ENCODE data around the gene THSD4. TPM values are rescaled to one million over a fixed set of nuclear protein-coding genes. Genes with fewer than 3 reads are reported as not detected.
"Not testable (repeated sequence)": the region's sequence is repeated elsewhere in the genome, so short reads cannot be mapped to it uniquely, and the experiment has no call there.

The THSD4 gene
- total RNA-seq, 1 donor from 2014 or later, result 21.1 TPM

DNA sequence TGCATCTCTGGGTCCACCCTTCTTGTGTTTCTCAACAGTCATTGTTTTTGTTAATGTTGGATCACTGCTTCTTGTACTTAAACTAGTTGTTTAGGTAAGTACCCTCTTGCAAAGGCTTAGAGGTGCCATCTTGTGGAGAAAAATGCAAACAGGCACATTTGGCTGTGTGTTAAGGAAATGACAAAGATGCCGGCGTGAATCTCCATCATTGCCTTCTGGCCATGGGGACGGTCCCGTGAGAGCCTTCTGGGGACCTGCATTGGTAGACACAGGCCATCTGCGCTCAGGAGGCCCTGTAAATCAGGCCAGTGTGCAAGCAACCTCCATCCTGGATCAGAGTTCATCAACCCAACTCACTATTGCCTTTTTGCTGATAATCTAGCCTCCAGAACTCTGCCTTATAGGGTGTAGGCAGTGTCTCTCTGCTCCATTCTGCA lies 536.5 kb downstream of the THSD4 start:
- peak; percentile 68 for ATAC-seq
- DNase-seq (ENCODE audit: low spot score), result no peak
- intact Hi-C loops (cut with DNase I), result no loop called here

DNA sequence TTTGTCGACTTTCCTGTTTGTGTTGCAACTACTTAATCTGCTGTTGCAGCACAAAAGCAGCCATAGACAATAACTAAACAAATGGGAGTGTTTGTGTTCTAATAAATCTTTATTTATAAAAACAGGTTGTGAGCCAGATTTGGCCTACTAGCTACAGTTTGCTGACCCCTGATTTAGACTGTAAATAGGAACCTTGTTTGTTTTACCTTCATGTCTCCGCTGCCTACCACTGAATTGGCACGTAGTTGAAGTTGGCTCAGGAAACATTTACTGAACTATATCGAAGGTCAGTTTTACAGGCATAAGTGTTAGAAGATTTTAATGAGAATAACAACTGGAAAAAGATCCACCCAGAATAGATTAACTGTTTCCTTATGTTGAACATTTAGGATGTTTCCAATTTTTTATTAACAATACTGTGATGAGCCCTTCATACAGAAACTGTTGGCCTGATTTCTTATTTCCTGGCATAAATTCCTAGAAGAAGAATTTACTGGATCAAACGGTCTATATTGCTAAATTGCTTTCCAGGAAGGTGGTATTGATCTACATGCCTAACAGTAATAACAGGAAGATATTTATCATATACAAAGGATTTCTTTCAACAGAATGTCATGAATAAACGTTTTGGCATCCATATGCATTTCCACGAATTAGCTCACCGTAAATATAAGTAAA lies 538.9 kb downstream of the THSD4 start:
- intact Hi-C loops (cut with DNase I), result no loop called here
- no peak for ATAC-seq

DNA sequence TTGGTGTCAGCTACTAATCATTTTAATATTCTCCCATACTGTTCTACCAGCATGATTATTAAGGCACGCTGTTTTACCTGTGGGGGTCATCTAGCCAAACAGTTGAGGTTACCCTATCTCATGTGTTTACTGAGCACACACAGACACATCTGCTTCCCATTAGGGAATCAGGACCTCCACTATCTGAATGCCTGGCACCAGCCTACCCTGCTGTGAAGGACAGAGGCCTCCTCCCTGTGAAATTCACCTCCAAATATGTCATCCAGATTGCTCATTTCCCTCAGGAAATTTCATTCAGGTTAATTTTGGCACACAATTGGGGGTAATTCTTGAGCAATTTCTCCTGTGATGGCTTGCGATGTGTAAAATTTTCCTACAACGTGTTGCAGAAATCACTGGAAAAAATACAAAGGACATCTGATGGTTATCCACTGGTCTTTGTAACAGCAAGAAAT lies 539.5 kb downstream of the THSD4 start:
- intact Hi-C loops (cut with DNase I), result no loop called here
- peak; percentile 66 for ATAC-seq

More for the DNA sequence above, 538.9 kb downstream of the THSD4 start:
- DNase-seq (ENCODE audit: low spot score), result no peak

DNA sequence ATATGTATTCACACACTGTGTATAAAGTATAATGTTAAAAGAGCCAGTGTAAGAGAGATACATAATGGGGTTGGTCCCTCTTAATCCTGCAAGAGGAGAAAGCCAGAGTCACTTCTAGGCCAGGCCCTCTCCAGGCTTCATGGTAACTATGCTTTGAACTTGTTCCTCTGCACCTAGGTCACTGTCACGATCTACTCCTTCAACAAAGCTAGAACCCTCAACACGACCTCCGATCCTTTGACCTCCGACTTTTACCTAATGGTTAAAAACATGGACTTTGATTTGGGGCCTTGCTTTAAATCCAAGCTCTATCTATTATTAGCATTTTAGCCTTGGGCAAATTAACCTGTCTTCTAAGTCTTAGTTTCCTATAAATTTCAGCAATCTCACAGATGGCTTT lies 541.2 kb downstream of the THSD4 start:
- ATAC-seq (no peak), DNase-seq (ENCODE audit: low spot score) (no peak)
- intact Hi-C loops (cut with DNase I), result no loop called here

More for the DNA sequence above, 539.5 kb downstream of the THSD4 start:
- DNase-seq (ENCODE audit: low spot score), result no peak

DNA sequence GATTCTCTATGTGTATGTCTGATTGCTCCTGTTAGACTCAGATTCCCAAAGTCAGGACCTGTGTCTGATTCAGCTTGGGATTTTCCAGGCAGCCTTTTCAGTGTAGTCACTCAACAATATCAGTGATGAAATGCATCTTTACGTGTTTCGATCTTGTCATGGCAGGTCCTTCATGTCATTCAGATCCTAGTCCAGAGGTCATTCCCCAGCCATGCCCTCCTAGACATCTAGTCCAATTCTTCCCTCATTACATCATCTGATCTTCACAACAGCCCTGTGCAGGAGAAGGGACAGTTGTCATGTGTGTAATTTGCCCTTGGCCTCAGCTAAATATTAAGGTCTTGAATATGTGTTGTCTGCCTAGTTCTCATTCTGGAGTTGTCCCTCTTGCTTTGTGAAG lies 541.9 kb downstream of the THSD4 start:
- intact Hi-C loops (cut with DNase I), result no loop called here
- no peak for ATAC-seq
- DNase-seq (ENCODE audit: low spot score), result no peak

DNA sequence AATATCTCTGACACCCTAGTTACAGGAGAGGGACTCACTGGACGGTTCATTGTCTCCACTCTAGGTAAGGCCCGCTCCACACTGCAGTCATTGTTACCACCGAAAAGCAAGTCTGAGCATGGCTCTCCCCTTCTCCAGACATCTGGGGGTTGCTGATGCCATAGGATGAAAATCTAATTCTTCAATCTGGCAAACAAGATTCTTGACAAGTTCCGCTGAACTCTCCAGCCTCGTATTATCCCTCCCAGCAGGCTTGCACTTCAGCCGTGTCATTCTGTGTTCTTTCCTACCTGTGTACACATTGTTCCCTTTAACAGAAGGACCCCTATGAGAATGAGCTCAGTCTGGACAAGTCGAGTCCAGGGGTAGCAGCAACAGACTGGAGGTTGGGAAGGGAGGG lies 542.8 kb downstream of the THSD4 start:
- intact Hi-C loops (cut with DNase I), result no loop called here
- ATAC-seq (no peak), DNase-seq (ENCODE audit: low spot score) (no peak)

DNA sequence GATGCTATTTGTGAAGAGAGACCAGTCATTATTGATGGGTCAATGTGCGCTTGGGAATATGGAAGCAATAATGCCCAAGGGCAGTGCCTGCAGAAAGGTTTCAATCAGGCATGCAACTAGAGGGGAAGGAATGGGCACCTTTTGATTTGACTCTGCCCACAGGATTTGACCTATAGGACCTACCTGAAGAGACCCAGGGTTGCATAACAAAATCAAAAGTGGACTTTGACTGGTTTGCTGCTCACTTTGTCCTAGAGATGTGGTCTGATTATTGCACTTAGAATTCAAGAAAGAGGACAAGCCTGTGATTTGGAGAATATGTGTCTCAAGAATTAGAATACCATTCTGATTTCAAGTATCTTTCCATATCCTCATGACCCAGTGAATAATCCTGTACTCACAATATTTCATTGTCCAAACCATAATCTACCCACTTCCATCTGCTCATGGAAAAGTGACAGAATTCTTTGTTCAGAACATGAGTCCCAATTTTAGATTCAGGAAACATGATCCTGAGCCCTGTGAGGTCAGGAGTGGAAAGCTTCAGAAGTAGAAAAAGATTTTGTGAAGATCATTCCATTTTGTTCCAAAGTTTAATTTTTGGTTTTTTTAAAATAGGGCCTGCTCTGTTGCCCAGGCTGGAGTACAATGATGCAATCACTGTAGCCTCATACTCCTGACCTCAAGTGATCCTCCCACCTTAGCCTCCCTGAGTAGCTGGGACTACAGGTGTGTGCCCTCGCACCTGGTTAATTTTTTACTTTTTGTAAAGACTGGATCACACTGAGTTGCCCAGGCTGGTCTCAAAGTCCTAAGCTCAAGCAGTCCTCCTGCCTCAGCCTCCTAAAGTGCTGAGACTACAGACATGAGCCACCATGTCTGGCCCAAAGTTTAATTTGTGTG lies 543.8 kb downstream of the THSD4 start:
- ATAC-seq, result peak; percentile 42
- intact Hi-C loops (cut with DNase I), result no loop called here
- no peak for DNase-seq (ENCODE audit: low spot score)

DNA sequence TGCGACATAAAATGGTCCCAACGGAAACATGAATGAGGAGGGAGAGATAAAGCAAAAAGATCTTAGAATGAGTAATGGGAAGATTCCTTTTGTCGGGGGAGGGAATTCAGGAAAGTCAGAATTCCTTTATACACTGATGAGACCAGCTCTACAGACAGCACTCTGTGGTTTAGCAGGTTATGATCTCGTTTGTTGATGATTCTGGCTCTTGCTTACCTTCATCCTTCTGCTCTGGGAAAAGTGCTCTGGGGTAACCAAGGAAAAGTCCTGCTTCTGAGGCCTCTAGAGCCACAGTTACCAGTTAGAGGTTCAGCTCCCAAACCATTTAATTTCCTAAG lies 544.4 kb downstream of the THSD4 start:
- intact Hi-C loops (cut with DNase I), result no loop called here
- no peak for ATAC-seq

DNA sequence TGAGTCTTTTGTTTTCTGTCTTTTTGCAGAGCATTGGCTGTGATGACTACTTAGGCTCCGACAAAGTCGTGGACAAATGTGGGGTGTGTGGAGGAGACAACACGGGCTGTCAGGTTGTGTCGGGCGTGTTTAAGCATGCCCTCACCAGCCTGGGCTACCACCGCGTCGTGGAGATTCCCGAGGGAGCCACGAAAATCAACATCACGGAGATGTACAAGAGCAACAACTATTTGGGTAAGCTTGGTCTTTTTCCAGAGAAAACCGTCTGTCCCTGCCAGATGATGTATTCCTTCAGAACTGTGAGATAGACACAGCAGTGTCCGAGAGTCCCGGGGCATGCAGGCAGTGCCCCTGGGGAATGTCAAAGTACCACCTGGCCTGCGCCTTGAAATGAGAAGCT lies 545.2 kb downstream of the THSD4 start:
- DNase-seq (ENCODE audit: low spot score) (no peak), ATAC-seq (peak; percentile 55)
- intact Hi-C loops (cut with DNase I), result no loop called here

More for the DNA sequence above, 544.4 kb downstream of the THSD4 start:
- no peak for DNase-seq (ENCODE audit: low spot score)

DNA sequence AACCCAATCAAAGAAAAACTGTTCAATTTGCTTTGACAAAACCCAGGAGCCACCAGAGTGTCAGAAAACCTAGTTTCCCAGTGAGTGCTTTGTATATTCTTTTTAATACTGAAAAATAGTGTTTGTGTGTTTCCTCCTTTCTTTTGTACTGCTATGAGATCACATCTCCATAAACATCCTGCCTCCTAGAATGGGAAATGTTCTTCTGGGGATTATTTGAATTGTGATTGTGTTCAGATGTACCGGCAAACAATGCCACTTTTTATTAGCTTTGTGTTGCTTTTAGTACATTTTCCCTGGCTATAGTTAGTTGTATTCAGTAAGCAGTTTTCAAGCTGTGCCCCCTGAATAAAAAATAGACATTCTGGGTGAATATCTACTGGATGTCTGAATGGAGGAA lies 547.0 kb downstream of the THSD4 start:
- DNase-seq (ENCODE audit: low spot score) (no peak), ATAC-seq (no peak)
- intact Hi-C loops (cut with DNase I), result no loop called here

DNA sequence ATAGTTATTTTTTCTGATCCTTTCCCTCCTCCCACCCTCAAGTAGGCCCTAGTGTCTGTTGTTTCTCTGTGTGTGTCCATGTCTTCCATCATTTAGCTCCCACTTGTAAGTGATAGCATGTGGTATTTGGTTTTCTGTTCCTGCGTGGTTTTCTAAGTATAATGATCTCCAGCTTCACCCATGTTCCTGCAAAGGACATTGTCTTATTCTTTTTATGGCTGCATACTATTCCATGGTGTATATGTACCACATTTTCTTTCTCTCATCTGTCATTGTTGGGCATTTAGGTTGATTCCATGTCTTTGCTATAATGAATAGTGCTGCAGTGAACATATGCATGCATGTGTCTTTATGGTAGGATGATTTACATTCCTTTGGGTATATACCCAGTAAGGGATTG lies 549.4 kb downstream of the THSD4 start:
- intact Hi-C loops (cut with DNase I), result no loop called here
- ATAC-seq (no peak), DNase-seq (ENCODE audit: low spot score) (no peak)

DNA sequence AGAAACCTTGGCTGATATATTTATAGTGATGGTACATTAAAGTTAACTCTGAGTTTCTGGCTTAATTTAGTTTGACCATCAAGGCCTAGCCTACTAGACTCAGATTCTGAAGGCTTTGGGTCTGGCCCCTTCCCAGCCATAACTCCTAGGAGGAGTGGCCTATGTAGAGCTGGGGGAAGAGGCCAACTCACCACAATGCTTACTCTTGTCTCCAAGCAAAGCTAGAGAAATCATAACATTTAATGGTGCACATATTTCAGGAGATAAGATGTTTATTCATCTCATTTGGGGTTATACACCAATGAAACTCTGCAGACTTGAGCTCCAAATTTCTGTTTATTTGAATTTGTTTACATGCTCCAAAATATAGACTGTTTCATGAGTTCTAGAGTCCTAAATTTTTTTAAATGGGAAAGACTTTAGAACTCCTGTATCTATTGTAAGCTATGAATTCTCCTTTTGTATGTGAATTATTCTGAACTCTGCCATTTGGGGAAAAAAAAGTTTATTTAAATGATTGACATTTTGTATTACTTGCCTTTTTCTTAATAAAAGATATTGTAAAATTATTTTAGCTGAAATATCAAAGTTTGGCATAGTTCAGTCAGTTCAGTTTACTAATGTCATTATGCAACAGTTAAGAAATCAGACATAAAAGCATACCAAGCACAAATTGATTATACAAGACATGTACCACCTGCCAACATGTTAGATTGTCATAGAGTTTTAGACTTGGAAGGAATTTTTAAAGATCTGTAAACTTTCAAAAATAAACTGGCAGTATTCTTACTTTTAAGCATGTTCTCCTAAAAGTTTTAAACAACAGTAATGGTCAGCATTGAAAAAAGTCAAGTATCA lies 551.7 kb downstream of the THSD4 start:
- DNase-seq (ENCODE audit: low spot score), result no peak
- intact Hi-C loops (cut with DNase I), result no loop called here
- ATAC-seq, result peak; percentile 42

DNA sequence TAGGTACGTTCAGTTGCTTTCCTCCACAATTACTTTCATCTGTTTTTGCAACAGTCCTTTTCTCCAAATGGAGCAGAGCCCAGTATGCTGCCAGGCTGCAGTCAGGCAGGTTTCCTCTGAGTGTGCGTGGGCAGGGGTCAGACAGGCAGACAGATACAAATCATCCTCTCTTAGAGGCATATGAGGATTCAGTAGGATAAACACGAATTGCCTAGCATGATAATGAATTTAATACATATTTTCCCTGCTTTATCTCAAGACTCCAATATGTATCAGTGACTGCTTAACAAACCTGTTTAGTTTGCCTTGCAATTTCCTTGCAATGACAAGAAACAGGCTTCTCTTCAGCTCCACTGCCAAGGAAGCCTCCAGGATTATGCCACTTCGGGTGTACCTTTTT lies 554.4 kb downstream of the THSD4 start:
- ATAC-seq (no peak), DNase-seq (ENCODE audit: low spot score) (no peak)
- intact Hi-C loops (cut with DNase I), result no loop called here

DNA sequence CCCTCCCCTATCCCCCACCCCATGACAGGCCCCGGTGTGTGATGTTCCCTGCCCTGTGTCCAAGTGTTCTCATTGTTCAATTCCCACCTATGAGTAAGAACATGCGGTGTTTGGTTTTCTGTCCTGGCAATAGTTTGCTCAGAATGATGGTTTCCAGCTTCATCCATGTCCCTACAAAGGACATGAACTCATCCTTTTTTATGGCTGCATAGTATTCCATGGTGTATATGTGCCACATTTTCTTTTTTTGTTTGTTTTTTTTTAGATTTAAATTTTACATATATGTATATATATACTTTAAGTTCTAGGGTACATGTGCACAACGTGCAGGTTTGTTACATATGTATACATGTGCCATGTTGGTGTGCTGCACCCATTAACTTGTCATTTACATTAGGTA lies 555.0 kb downstream of the THSD4 start:
- DNase-seq (ENCODE audit: low spot score); intact Hi-C loops (cut with DNase I); ATAC-seq: not testable (repeated sequence)

DNA sequence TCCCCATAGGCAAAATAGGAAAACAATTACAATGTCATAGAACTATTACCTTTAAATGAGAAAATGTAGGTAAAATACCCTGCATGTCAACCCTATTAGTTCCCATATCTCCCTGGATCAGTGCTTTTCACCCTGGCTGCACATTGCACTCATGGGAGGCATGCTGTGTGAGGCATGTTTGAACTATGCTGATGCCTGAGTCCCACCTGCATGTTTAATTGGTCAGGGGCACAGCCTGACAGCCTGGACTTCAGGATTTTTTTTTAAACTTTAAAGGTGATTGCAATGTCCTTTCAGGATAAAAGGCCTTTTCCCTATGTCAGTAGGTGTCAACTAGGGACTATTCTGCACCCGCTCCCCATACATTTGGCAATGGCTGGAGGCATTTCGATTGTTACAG lies 559.1 kb downstream of the THSD4 start:
- DNase-seq (ENCODE audit: low spot score) (no peak), ATAC-seq (no peak)
- intact Hi-C loops (cut with DNase I), result no loop called here

DNA sequence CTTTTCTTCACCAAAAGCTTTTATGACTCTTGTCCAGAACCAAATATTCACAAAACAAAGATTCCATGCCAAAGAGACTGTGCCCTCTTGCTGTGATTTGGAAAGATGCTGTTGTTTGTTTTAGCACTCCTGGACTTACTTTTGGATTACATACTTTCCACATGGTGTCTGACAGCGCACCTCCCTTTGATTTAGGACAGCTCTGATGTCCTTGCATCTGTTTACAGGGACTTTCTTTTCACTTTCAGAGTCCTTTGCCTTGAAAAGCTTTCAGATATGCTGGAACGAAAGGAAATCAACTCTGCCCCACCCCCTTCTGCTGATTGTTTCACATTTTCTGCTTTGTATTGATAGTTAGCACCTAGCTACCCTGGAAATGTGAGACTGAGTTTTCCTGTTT lies 562.1 kb downstream of the THSD4 start:
- ATAC-seq, result peak; percentile 59
- intact Hi-C loops (cut with DNase I), result no loop called here
- DNase-seq (ENCODE audit: low spot score), result no peak

DNA sequence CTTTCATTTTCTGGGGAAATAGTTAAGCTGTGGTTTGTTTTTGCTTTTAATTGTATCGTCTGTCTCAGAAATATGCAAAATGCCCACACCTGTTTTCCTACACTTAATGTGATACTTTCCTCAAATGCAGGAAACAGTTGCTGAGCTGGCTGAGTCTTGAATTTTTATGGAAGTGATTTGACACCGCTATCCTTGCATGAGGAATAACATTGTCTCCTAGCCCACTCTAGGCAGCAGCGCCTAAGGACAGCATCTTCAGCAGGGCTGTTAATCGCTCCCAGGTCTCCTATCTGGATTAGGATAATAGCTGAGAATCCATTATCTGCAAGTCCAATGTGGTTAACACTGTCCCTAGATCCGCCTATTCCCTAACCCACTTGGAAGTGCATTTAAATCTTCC lies 562.5 kb downstream of the THSD4 start:
- intact Hi-C loops (cut with DNase I), result no loop called here
- ATAC-seq (peak; percentile 28), DNase-seq (ENCODE audit: low spot score) (no peak)

DNA sequence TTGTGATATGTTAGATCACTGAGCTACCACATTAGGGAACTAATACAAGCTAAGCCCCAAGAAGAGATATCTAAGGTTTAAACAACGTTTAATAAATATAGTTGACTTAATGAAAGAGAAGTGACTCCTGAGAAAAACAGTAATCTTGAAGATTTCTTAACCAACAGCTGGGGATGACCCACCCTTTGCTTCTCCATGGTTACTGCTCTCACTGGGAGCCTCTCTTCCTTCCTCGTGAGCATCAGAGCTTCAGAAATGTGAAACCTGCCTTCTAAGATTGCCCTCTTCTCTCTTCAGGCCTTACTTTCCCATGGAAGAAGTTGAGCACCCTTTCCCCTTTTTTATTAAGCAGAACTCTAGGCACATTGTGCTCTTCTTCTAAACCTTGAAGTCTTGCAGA lies 562.9 kb downstream of the THSD4 start:
- ATAC-seq (peak; percentile 89), DNase-seq (ENCODE audit: low spot score) (no peak)
- intact Hi-C loops (cut with DNase I), result no loop called here

DNA sequence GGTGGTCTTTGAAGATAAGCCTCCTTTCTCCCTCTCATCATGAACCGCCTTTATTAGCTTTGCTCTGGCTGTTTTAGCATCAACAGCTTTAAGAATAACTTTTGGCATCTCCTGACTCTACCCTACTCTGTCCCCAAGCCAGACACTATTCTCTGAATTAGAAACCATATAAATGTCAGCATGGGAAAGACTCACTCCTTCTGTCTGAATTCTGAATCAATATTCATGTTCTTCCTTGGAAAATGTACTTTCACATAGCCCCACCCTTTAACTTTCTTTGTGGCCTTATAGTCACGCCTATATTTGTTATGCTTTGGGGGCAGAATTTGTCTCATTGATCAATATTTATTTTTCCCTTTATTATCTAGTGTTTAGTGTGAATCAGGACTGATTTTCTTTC lies 563.3 kb downstream of the THSD4 start:
- intact Hi-C loops (cut with DNase I), result no loop called here
- ATAC-seq (no peak), DNase-seq (ENCODE audit: low spot score) (no peak)
